ENCODE data around the gene SIPA1L3.

DNA sequence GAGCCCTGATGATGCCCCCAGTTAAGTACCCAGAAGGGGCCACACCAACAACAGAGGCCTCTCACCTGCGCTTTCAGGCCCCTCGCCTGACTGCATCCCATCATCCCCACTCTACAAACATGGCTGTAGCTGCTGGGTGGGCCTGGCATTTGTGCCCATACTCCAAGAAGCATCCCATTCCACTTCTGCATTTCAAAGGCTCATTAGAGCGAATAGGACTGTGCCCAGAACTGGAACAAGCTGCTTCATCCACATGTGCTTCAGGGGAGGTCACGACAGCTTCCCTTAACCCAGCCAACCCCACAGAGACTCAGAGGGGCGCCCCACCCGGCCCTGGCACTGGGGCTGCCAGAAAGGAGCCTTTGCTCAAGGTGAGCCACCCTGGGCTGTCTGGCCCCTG lies 156.9 kb downstream of the SIPA1L3 start:
- TF ChIP-seq ZNF70 (CRISPR knock-in tag; IDR thresholded peaks at IDR 0.05) (no peak), PPARA (CRISPR knock-in tag; IDR thresholded peaks at IDR 0.05; ENCODE audit: borderline replicate concordance) (no peak), TOX (CRISPR knock-in tag; IDR thresholded peaks at IDR 0.05; ENCODE audit: borderline replicate concordance) (no peak), SNAI2 (CRISPR knock-in tag; IDR thresholded peaks at IDR 0.05) (no peak)
- TF ChIP-seq, protein P1, sequence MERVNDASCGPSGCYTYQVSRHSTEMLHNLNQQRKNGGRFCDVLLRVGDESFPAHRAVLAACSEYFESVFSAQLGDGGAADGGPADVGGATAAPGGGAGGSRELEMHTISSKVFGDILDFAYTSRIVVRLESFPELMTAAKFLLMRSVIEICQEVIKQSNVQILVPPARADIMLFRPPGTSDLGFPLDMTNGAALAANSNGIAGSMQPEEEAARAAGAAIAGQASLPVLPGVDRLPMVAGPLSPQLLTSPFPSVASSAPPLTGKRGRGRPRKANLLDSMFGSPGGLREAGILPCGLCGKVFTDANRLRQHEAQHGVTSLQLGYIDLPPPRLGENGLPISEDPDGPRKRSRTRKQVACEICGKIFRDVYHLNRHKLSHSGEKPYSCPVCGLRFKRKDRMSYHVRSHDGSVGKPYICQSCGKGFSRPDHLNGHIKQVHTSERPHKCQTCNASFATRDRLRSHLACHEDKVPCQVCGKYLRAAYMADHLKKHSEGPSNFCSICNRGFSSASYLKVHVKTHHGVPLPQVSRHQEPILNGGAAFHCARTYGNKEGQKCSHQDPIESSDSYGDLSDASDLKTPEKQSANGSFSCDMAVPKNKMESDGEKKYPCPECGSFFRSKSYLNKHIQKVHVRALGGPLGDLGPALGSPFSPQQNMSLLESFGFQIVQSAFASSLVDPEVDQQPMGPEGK (CRISPR knock-in tag; IDR thresholded peaks at IDR 0.05; ENCODE audit: borderline replicate concordance) = no peak
- TF ChIP-seq, protein P2, sequence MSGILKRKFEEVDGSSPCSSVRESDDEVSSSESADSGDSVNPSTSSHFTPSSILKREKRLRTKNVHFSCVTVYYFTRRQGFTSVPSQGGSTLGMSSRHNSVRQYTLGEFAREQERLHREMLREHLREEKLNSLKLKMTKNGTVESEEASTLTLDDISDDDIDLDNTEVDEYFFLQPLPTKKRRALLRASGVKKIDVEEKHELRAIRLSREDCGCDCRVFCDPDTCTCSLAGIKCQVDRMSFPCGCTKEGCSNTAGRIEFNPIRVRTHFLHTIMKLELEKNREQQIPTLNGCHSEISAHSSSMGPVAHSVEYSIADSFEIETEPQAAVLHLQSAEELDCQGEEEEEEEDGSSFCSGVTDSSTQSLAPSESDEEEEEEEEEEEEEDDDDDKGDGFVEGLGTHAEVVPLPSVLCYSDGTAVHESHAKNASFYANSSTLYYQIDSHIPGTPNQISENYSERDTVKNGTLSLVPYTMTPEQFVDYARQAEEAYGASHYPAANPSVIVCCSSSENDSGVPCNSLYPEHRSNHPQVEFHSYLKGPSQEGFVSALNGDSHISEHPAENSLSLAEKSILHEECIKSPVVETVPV (CRISPR knock-in tag; IDR thresholded peaks at IDR 0.05) = no peak
